Kidney (tissue), 14 donors: ENCODE data around the gene SPTAN1. TPM values are rescaled to one million over a fixed set of nuclear protein-coding genes. Genes with fewer than 3 reads are reported as not detected.

Experiments used
- DNase-seq, 5 donors: peaks; one replicate each; pipeline ENCODE4 v3.0.0-alpha.2; 2013 to 2020
- FAIRE-seq: peaks from 2 replicates; lab custom pipeline; 2012; peaks lifted over from hg19 to GRCh38; lab: Jason Lieb, UNC
- H3K27ac ChIP-seq, 2 donors: one replicate each; pipeline ENCODE4 v1.7.0; 2013; ENCODE audit warnings: low read depth in 2 of 2, low read length in 2 of 2, inconsistent platforms in 1 of 2
- H3K27me3 ChIP-seq: one replicate; pipeline ENCODE4 v1.7.1; 2013; ENCODE audit warnings: low read length, inconsistent platforms; ENCODE audit not compliant: control insufficient read depth, insufficient read depth
- H3K36me3 ChIP-seq, 3 donors: one replicate each; pipeline versions ENCODE4 v1.7.0 to v1.7.1; 2013; ENCODE audit warnings: low read length in 3 of 3, control low read depth in 1 of 3, inconsistent platforms in 1 of 3; ENCODE audit not compliant: insufficient read depth in 3 of 3, control insufficient read depth in 2 of 3
- H3K4me1 ChIP-seq, 3 donors: one replicate each; pipeline versions ENCODE4 v1.7.0 to v1.7.1; 2013; ENCODE audit warnings: low read length in 3 of 3, inconsistent platforms in 1 of 3, low read depth in 1 of 3; ENCODE audit not compliant: control insufficient read depth in 2 of 3, insufficient read depth in 2 of 3
- H3K4me3 ChIP-seq, 3 donors: one replicate each; pipeline versions ENCODE4 v1.7.0 to v1.8.1; 2013; ENCODE audit warnings: low read length in 3 of 3, control low read depth in 1 of 3, inconsistent platforms in 1 of 3
- H3K9ac ChIP-seq, 3 donors: one replicate each; pipeline versions ENCODE4 v1.7.0 to v1.7.1; 2013; ENCODE audit warnings: low read length in 3 of 3, control low read depth in 1 of 3, inconsistent platforms in 1 of 3
- H3K9me3 ChIP-seq, 3 donors: one replicate each; pipeline versions ENCODE4 v1.7.0 to v1.7.1; 2013; ENCODE audit warnings: low read length in 3 of 3, control low read depth in 1 of 3, inconsistent platforms in 1 of 3; ENCODE audit not compliant: control insufficient read depth in 2 of 3, insufficient read depth in 1 of 3
- CTCF ChIP-seq: IDR thresholded peaks from 3 replicates; pipeline ENCODE4 v1.5.1; 2012; ENCODE audit warnings: mild to moderate bottlenecking, moderate library complexity, borderline replicate concordance; ENCODE audit not compliant: insufficient read depth; ENCODE audit errors: extremely low read depth
- intact Hi-C: fragments of 100-400 bp; cut with DNase I; formaldehyde crosslinking; loops from one replicate; pipeline ENCODE4 v1.11.1; 2022
- polyA plus RNA-seq: library from polyadenylated mRNA; stranded (reverse); fragments of 350-450 nt; fragmentation: Illumina TruSeq; extraction: RNeasy Lipid Tissue Mini Kit (QIAGEN cat#74804); gene quantifications from one replicate; pipeline ENCODE4 v1.2.3, GENCODE V29; 2014; ENCODE audit warnings: low read depth, low replicate concordance; ENCODE audit not compliant: insufficient read depth
- total RNA-seq: library from RNA; stranded (reverse); fragmentation: NEBNext Ultra II Directional; extraction: Animal tissue kit (Norgen Biotek cat#: 25700); gene quantifications from one replicate; pipeline ENCODE4 v1.2.1, GENCODE V29; 2021
- donor health status: control.
- donor health status: control.
- donor health status: control.
- donor health status: control.
- donor health status: control.
- donor health status: DM: yes; HTN: yes; CAD: no.
- donor health status: Normal renal cell carcinoma (clear cell type).

Gene SPTAN1
- total and polyA plus RNA-seq, 2 donors from 2014 or later, result 210 to 354 TPM

- H3K9me3 ChIP-seq, result no peaks in the 10 kb centered on the region
- no peak overlapping the region for H3K4me3 ChIP-seq
- FAIRE-seq, result no peak
These were observed 23.8 kb upstream of the SPTAN1 start for GRCh38 chr9:128528445-128529160.

GRCh38 chr9:128529191-128529590 is 23.2 kb upstream of the SPTAN1 start:
- no peak for DNase-seq
- H3K27ac ChIP-seq, result no peak overlapping the region
- no peaks in the 10 kb centered on the region for H3K4me1 ChIP-seq
- intact Hi-C loops, result no loop called here
- H3K9ac ChIP-seq, result no peak overlapping the region
- no peaks in the 10 kb centered on the region for H3K9me3 ChIP-seq
- peaks cover 0 to 39% (median 31%) of the 10 kb centered on the region in 3 donors for H3K36me3 ChIP-seq
- TF ChIP-seq CTCF, result no peak
- no peak for FAIRE-seq
- no peak overlapping the region for H3K4me3 ChIP-seq
- H3K27me3 ChIP-seq, result no peaks in the 10 kb centered on the region

More at GRCh38 chr9:128528445-128529160, 23.8 kb upstream of the SPTAN1 start:
- no peak for TF ChIP-seq CTCF
- H3K36me3 ChIP-seq, result peaks cover 0 to 39% (median 29%) of the 10 kb centered on the region in 3 donors
- no peak overlapping the region for H3K27ac ChIP-seq
- intact Hi-C loops, result no loop called here
- H3K9ac ChIP-seq, result no peak overlapping the region
- H3K4me1 ChIP-seq, result peaks cover 0 to under 1% (median 0%) of the 10 kb centered on the region in 3 donors
- no peaks in the 10 kb centered on the region for H3K27me3 ChIP-seq
- DNase-seq, result no peak

- no peak for DNase-seq
- Histone ChIP-seq H3K27me3 (no peaks in the 10 kb centered on the region), H3K4me1 (no peaks in the 10 kb centered on the region), H3K4me3 (no peak overlapping the region), H3K27ac (no peak overlapping the region), H3K36me3 (peaks cover 0 to 31% (median 20%) of the 10 kb centered on the region in 3 donors), H3K9me3 (no peaks in the 10 kb centered on the region), H3K9ac (no peak overlapping the region)
- no peak for FAIRE-seq
- intact Hi-C loops, result no loop called here
- no peak for TF ChIP-seq CTCF
These were observed 19.8 kb upstream of the SPTAN1 start for GRCh38 chr9:128532581-128532980.
